HepG2 (cell line): ENCODE results near the gene TRIO. TPM values are rescaled to one million over a fixed set of nuclear protein-coding genes. Genes with fewer than 3 reads are reported as not detected.
A peak's percentile ranks its signal among the peaks of the same experiment; 100 is the strongest.

Source experiments
- ATF1 ChIP-seq: IDR thresholded peaks from 2 replicates; pipeline ENCODE4 v1.6.1; 2016; ENCODE audit warnings: mild to moderate bottlenecking, control low read depth
- CBX5 ChIP-seq: sonication (generic); formaldehyde crosslinking; IDR thresholded peaks from 2 replicates; pipeline ENCODE4 v1.4.0; 2020; ENCODE audit warnings: missing genetic modification reagents, borderline replicate concordance
- FOSL2 ChIP-seq: sonication (generic); formaldehyde crosslinking; IDR thresholded peaks from 2 replicates; pipeline ENCODE4 v1.4.0; 2020; ENCODE audit warnings: missing genetic modification reagents
- GZF1 ChIP-seq: sonication (generic); formaldehyde crosslinking; IDR thresholded peaks from 2 replicates; pipeline ENCODE4 v1.5.1; 2020; ENCODE audit warnings: mild to moderate bottlenecking, missing genetic modification reagents
- HNF1B ChIP-seq: sonication (generic); formaldehyde crosslinking; IDR thresholded peaks from 2 replicates; pipeline ENCODE4 v1.5.1; 2020; ENCODE audit warnings: mild to moderate bottlenecking, moderate library complexity, missing genetic modification reagents
- JUND ChIP-seq: sonication (generic); formaldehyde crosslinking; IDR thresholded peaks from 2 replicates; pipeline ENCODE4 v1.8.0; 2022; ENCODE audit warnings: mild to moderate bottlenecking, missing genetic modification reagents
- MAX ChIP-seq: IDR thresholded peaks from 2 replicates; pipeline ENCODE4 v1.6.1; 2012; ENCODE audit warnings: inconsistent platforms
- MXD1 ChIP-seq: sonication (generic); formaldehyde crosslinking; IDR thresholded peaks from 2 replicates; pipeline ENCODE4 v1.4.0; 2020; ENCODE audit warnings: mild to moderate bottlenecking, missing genetic modification reagents
- MYPOP ChIP-seq: sonication (generic); formaldehyde crosslinking; IDR thresholded peaks from 2 replicates; pipeline ENCODE4 v1.8.1; 2023; ENCODE audit warnings: mild to moderate bottlenecking, moderate library complexity, missing genetic modification reagents
- PHF21A ChIP-seq: sonication (generic); formaldehyde crosslinking; IDR thresholded peaks from 2 replicates; pipeline ENCODE4 v1.5.0; 2020; ENCODE audit warnings: mild to moderate bottlenecking, missing genetic modification reagents
- RAD21 ChIP-seq: fragments of 450-650 bp; formaldehyde crosslinking; IDR thresholded peaks from 2 replicates; pipeline ENCODE4 v1.5.0; 2020; ENCODE audit warnings: mild to moderate bottlenecking
- RFX1 ChIP-seq: fragments of 450-650 bp; IDR thresholded peaks from 2 replicates; pipeline ENCODE4 v1.6.1; 2017
- RXRA ChIP-seq: sonication (generic); formaldehyde crosslinking; IDR thresholded peaks from 2 replicates; pipeline ENCODE4 v1.5.1; 2020; ENCODE audit warnings: missing genetic modification reagents
- TEF ChIP-seq: sonication (generic); formaldehyde crosslinking; IDR thresholded peaks from 2 replicates; pipeline ENCODE4 v1.5.0; 2020; ENCODE audit warnings: missing genetic modification reagents
- ZGPAT ChIP-seq: IDR thresholded peaks from 2 replicates; pipeline ENCODE4 v1.6.1; 2016; ENCODE audit warnings: mild to moderate bottlenecking
- ZMAT5 ChIP-seq: sonication (generic); formaldehyde crosslinking; IDR thresholded peaks from 2 replicates; pipeline ENCODE4 v1.5.0; 2020; ENCODE audit warnings: mild to moderate bottlenecking, low read depth, missing genetic modification reagents, borderline replicate concordance
- ZNF333 ChIP-seq: sonication (generic); formaldehyde crosslinking; IDR thresholded peaks from 2 replicates; pipeline ENCODE4 v1.4.0; 2020; ENCODE audit warnings: mild to moderate bottlenecking, missing genetic modification reagents, borderline replicate concordance
- ZNF451 ChIP-seq: sonication (generic); formaldehyde crosslinking; IDR thresholded peaks from 2 replicates; pipeline ENCODE4 v1.5.0; 2020; ENCODE audit warnings: mild to moderate bottlenecking, missing genetic modification reagents
- ZNF501 ChIP-seq: sonication (generic); formaldehyde crosslinking; IDR thresholded peaks from 2 replicates; pipeline ENCODE4 v1.5.1; 2020; ENCODE audit warnings: mild to moderate bottlenecking, moderate library complexity, missing genetic modification reagents
- ZNF740 ChIP-seq: sonication (generic); formaldehyde crosslinking; IDR thresholded peaks from 2 replicates; pipeline ENCODE4 v1.4.0; 2020; ENCODE audit warnings: missing genetic modification reagents
- ZSCAN5A ChIP-seq: sonication (generic); formaldehyde crosslinking; IDR thresholded peaks from 2 replicates; pipeline ENCODE4 v1.8.0; 2022; ENCODE audit warnings: mild to moderate bottlenecking, missing genetic modification reagents, borderline replicate concordance
- ZSCAN9 ChIP-seq: IDR thresholded peaks from 2 replicates; pipeline ENCODE4 v1.6.1; 2016; ENCODE audit warnings: borderline replicate concordance
- polyA plus RNA-seq, 8 experiments: library from polyadenylated mRNA; depleted of rRNA in 3 of 8; stranded (reverse) in 7 of 8; unstranded in 1 of 8; fragments of >200 nt; fragmentation: Illumina TruSeq in 4 of 8; extraction: Trizol in 4 of 8; gene quantifications; 2 replicates each; pipeline versions ENCODE4 v1.2.1 to v1.2.3, GENCODE V29; 2011 to 2016; ENCODE audit warnings: low read depth in 4 of 8, missing spikeins in 1 of 8, mixed read lengths in 1 of 8; ENCODE audit not compliant: insufficient read depth in 1 of 8
- total RNA-seq, 5 experiments: library from RNA; depleted of rRNA; stranded (reverse); fragments of >200 nt; fragmentation: Illumina TruSeq; extraction: Trizol; gene quantifications; 2 replicates each; pipeline ENCODE4 v1.2.3, GENCODE V29; 2016; ENCODE audit warnings: low read depth in 1 of 5

The TRIO gene
- total and polyA plus RNA-seq, 2 of the 13 experiments (the other 11 are each of a cell fraction or from before 2014, with no cell fraction given) = 45.2 to 45.9 TPM

- TF ChIP-seq ZSCAN5A (CRISPR knock-in tag) (0 out of 2 replicates have a peak, but pooled peaks have one; percentile 27), PHF21A (peak; percentile 20; the same call in 1 of the 2 replicates), FOSL2 (peak; percentile 80), ZMAT5 (CRISPR knock-in tag) (no peak), ZSCAN9 (CRISPR knock-in tag) (peak; percentile 27; the same call in 1 of the 2 replicates), MXD1 (CRISPR knock-in tag) (peak; percentile 33; the same call in 1 of the 2 replicates), HNF1B (CRISPR knock-in tag) (peak; percentile 58; the same call in 1 of the 2 replicates), RXRA (CRISPR knock-in tag) (no peak), RFX1 (no peak), MAX (peak; percentile 95), ZNF501 (CRISPR knock-in tag) (peak; percentile 56; the same call in 1 of the 2 replicates), CBX5 (CRISPR knock-in tag) (no peak), JUND (CRISPR knock-in tag) (peak; percentile 69), ZNF333 (CRISPR knock-in tag) (no peak), ATF1 (CRISPR knock-in tag) (peak; percentile 61; the same call in 1 of the 2 replicates), TEF (no peak), ZGPAT (CRISPR knock-in tag) (peak; percentile 57; the same call in 1 of the 2 replicates), ZNF451 (CRISPR knock-in tag) (no peak), RAD21 (CRISPR knock-in tag) (peak; percentile 35; the same call in 1 of the 2 replicates), ZNF740 (no peak), MYPOP (CRISPR knock-in tag) (0 out of 2 replicates have a peak, but pooled peaks have one; percentile 29), GZF1 (CRISPR knock-in tag) (no peak)
Measured at GRCh38 chr5:14264605-14265316, 121.6 kb downstream of the TRIO start (continued).
